GM20431 (cell line): ENCODE data around the gene SLC39A5.
"Not testable (repeated sequence)": the region's sequence is repeated elsewhere in the genome, so short reads cannot be mapped to it uniquely, and the experiment has no call there.

Source experiments
- in situ Hi-C: fragments of 300-500 bp; cut with MseI, MboI; formaldehyde crosslinking; loops from one replicate; pipeline ENCODE4 v1.15.0; 2020; ENCODE audit warnings: low sequenced_read_pairs; ENCODE audit not compliant: unreplicated experiment

The SLC39A5 gene

DNA sequence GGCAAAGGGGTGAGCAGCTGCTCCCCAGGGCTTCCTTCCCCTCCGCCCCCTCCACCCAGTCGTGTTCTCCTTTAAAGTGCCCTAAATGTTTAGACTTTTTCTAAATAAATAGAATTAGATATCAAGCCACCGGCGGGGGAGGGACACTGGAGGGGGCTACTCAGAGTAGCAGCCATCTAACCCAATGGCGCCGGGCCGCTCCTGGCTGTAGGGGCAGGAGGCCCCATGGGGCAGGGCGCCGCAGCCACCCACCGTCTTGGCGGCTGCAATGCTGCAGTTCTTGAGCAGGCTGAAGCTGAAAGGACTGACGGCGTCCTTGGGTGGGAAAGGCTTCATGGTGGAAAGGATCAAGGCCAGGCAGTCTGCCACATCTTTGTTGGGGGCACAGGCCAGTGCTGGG is 13.1 kb downstream of the SLC39A5 start:
- in situ Hi-C loops, result no loop called here

- in situ Hi-C loops, result no loop called here
Measured at GRCh38 chr12:56243731-56244181, 13.9 kb downstream of the SLC39A5 start.

GRCh38 chr12:56244494-56244893 is 14.6 kb downstream of the SLC39A5 start:
- in situ Hi-C loops, result no loop called here

DNA sequence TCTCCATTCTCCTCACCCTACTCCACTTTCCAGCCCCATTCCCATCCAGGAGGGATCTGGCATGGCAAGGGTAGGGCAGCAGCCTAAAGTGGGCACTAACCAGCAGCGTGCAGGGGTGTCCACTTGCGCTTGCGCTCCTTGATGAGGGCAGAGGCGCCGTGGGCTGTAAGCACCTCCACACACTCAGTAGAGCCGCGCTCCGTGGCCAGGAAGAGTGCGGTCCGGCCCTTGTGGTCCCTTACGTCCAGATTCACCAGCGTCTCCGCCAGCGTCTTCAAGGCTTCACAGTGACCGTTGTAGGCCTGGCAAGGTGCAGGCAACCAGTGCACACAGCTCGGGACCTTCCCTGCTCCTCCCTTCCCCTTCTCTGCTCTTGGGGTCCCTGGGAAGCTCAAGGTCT is 18.1 kb downstream of the SLC39A5 start:
- in situ Hi-C loops, result no loop called here

DNA sequence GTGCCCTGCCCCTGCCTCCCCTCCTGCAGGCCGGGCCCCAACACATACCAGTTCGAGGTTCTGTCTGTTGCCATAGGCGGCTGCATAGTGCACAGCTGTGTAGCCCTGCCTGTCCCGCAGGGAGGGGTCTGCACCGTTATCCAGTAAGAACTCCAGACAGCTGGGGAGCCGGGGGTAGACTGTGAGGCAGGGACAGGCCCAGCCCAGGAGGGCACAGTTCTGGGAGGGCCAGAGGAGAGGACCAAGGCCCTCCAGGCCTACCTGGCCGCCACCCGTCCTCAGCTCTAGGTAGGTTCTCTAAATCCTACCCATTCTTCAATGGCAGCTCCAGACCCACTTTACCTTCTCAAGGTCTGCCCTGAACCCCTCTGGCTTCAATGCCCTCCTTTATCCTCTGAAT is 18.9 kb downstream of the SLC39A5 start:
- in situ Hi-C loops, result no loop called here

GRCh38 chr12:56252649-56253048 is 22.8 kb downstream of the SLC39A5 start:
- in situ Hi-C loops, result no loop called here

DNA sequence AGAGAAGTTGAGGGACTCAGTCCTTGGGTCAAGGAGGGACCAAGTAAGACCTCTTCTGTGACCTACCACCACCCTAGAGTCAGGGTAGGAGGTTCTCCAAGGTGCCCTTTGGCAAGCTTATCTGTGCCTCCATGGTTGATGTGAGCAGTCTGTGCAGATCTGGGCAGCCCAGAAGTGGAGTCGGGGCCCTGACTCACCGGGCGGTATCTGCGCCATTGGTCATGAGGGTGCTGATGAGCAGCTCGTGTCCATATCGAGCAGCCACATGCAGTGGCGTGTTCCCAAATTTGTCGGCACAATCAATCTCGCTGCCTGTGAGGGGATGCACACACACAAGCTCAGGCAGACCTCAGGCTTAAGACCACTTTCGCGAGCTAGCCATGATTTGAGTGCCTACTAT is 23.2 kb downstream of the SLC39A5 start:
- in situ Hi-C loops, result no loop called here

GRCh38 chr12:56255671-56256070 is 25.8 kb downstream of the SLC39A5 start:
- in situ Hi-C loops, result no loop called here

DNA sequence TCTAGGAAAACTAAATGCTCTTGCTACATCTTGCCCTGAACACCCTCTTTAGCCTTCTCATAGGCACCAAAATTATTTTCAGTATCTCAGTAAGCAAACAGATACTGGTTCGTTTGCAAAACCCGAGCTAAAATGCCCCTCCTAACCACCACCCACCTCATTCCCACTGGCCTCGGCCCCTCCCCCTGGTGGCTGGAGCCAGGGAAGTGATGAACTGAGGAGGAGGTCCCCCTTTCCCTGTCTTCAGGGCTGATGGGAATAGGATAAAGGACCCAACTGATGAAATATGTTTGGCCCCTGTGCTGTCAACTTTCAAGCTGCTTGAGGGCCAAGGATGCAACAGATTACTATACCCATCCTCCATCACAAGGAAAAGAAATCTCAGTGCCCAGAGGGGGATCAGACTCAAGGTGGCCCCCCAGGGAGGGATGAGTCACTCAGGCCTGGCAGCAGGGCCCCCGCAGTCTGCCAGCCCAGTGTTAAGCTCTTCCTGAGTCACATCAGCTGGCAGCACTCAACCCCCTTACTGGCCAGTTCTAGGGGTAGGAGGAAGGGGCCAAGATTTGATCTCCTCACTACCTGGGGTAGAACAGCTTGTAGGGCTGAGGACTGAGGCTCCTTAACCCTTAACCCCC is 26.6 kb downstream of the SLC39A5 start:
- in situ Hi-C loops, result no loop called here

- in situ Hi-C loops, result no loop called here
Measured at GRCh38 chr12:56257071-56257470, 27.2 kb downstream of the SLC39A5 start.

DNA sequence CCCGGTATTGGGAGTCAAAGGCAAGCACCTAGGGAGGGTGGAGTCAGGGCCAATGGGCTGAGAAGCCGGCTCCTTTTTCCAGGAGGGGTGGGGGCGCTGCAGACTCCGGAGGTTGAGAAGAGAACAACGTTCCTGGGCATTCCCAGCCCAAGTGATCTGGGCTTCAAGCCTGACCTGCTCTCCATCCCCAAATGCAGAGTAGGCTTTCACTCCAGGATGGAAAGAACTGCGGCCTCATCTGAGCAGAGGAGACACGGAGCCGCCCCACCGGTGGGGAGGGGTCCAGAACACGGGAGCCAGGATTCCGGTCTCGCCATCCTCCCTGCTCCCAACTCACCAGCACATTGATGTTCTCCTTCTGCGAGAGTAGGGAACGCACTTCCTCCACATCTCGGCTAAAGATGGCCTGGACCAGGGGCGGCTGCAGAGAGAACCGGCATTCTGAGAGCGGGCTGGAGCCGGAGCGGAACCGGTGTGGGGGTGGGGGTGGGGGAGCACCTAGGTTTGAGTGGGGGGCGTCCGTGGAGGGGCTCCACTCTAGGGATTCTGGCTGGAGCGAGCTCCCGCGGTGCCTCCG is 27.7 kb downstream of the SLC39A5 start:
- in situ Hi-C loops, result no loop called here

DNA sequence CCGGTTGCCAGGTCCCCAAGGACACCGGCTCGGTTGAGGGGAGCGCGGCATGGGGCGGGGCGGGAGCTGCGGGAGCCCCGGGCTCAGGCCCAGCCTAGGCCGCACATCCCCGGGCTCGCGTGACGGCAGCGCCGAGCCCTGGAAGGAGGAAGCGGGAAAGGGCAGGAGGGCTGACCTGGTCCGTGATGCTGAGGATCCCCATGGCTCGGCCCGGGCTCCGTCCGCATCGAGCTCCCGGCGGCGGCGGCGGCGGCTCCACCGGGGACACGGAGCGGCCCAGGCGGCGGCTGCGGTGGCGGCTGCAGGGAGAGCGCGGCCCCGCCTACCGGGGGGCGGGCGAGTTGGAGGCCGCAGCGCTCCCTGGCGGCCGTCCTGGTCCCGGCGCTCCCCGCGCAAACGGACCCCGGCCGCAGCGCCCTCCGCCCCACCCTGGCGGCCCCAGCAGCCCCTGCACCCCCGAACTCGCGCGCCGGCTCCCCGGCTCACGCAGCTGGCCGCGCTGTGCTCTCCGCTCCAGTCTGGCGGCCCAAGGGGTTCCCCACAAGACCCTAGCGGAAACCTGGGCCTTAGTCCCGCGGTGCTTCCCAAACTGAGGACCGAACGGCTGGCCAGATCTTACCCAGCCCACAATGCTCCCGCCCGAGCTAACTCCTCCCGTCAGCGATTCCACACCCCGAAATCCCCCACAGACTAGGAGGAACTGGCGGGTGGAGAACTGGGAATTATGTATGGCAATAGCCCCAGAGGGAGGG is 28.4 kb downstream of the SLC39A5 start, which contains the start of gene ANKRD52:
ANKRD52 (minus strand) TSS at position 317 of the 752 bp plus-strand sequence; CDS start at position 202, 115 bp downstream.
- in situ Hi-C loops, result no loop called here

- in situ Hi-C loops, result no loop called here
Measured at GRCh38 chr12:56258820-56259183, 29.0 kb downstream of the SLC39A5 start.

DNA sequence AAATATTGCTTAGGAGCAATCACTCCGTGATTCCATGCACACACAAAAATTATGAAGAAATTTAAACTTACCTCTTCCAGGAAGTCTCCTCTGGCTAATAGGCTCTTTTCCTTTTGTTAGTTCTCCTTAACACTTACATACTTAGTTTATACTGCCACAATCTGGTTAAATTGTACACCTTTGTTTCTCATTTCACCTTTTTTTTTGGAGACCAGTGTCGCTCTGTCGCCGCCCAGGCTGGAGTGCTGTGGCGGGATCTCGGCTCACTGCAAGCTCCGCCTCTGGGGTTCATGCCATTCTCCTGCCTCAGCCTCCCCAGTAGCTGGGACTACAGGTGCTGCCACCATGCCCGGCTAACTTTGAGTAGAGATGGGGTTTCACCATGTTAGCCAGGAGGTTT is 30.5 kb downstream of the SLC39A5 start:
- in situ Hi-C loops, result no loop called here

GRCh38 chr12:56260921-56261320 is 31.1 kb downstream of the SLC39A5 start:
- in situ Hi-C loops, result no loop called here

GRCh38 chr12:56261503-56262232 is 31.8 kb downstream of the SLC39A5 start:
- in situ Hi-C loops, result no loop called here

DNA sequence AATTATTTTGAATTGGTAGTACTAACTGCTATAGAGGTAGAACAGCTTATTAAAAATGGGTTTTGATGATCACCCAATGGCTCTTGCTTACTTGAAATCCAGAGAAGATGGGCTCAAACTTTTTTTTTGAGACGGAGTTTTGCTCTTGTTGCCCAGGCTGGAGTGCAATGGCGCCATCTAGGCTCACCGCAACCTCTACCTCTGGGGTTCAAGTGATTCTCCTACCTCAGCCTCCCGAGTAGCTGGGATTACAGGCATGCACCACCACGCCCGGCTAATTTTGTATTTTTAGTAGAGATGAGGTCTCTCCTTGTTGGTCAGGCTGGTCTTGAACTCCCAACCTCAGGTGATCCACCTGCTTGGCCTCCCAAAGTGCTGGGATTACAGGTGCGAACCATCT is 33.1 kb downstream of the SLC39A5 start:
- in situ Hi-C loops, result not testable (repeated sequence)

GRCh38 chr12:56266068-56266692 is 36.3 kb downstream of the SLC39A5 start:
- in situ Hi-C loops, result not testable (repeated sequence)

- in situ Hi-C loops, result no loop called here
Measured at GRCh38 chr12:56266693-56267442, 37.0 kb downstream of the SLC39A5 start, which contains the start of gene COQ10A. TSS of gene COQ10A (plus strand) at chr12:56266942. CDS start at chr12:56267119, 177 bp downstream.
